ENCODE data around the gene GRPEL1. TPM values are rescaled to one million over a fixed set of nuclear protein-coding genes. Genes with fewer than 3 reads are reported as not detected.

Gene GRPEL1
- total and polyA plus RNA-seq, 2 of the 13 experiments (the other 11 are each of a cell fraction or from before 2014, with no cell fraction given): 32.3 to 141 TPM

DNA sequence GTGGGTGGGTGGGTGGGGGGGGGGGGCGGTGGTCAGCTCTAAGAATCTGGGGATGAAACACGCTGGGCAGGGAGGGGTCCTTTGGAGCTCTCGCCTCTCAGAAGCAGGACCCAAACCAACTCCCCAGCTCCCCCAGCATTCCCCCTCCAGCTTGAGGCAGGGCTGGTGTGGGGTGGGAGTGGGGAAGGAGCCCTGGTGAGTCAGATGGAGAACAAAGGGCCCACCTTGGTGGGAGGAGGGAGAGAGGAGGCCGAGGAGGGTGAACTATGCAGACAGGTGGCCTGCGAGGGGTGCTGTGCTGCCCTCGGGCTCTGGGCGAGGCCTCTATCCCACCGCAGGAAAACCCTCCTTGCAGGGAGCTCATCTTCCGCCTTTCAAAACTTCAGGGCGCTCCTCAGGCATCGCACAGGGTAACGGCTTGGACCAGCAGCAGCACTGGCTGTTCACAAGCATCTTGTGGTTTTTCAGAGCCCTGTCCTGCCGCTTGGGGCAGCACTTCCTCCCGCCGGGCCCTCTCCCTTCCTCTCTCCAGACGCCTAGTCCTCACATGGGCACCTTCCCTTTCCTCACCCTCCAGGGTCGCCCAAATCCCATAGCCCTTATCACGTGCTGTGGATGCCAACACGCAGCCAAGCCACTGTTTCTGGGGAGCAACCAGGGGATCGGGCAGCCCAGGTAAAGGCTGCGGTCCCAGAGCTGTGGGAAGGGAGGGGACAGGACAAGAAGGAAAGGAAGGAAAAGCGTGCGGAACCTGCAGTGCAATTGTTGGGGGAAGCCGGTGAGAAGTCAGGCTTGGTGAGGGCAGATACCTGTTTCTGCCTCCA is 34.0 kb upstream of the GRPEL1 start (continued):
- TF ChIP-seq, protein P1, sequence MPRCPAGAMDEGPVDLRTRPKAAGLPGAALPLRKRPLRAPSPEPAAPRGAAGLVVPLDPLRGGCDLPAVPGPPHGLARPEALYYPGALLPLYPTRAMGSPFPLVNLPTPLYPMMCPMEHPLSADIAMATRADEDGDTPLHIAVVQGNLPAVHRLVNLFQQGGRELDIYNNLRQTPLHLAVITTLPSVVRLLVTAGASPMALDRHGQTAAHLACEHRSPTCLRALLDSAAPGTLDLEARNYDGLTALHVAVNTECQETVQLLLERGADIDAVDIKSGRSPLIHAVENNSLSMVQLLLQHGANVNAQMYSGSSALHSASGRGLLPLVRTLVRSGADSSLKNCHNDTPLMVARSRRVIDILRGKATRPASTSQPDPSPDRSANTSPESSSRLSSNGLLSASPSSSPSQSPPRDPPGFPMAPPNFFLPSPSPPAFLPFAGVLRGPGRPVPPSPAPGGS (CRISPR knock-in tag; IDR thresholded peaks at IDR 0.05): peak; percentile 73; the same call in 1 of the 2 replicates
- TF ChIP-seq PCBP1 (IDR thresholded peaks at IDR 0.05; ENCODE audit: borderline replicate concordance, low read depth, low read length): peak; percentile 58; the same call in 1 of the 2 replicates
- peak; percentile 68; the same call in 1 of the 2 replicates for TF ChIP-seq ZNF292 (CRISPR knock-in tag; IDR thresholded peaks at IDR 0.05; ENCODE audit: borderline replicate concordance, low read depth)
- no peak for TF ChIP-seq KDM6A (CRISPR knock-in tag; IDR thresholded peaks at IDR 0.05; ENCODE audit: low read depth)
- peak; percentile 73; the same call in 1 of the 2 replicates for TF ChIP-seq ZC3H13 (CRISPR knock-in tag; IDR thresholded peaks at IDR 0.05)
- peak; percentile 16; the same call in 1 of the 2 replicates for TF ChIP-seq MTA1 (CRISPR knock-in tag; IDR thresholded peaks at IDR 0.05; ENCODE audit: borderline replicate concordance)
- TF ChIP-seq ZNF296 (CRISPR knock-in tag; conservative IDR thresholded peaks at IDR 0.05): no peak

DNA sequence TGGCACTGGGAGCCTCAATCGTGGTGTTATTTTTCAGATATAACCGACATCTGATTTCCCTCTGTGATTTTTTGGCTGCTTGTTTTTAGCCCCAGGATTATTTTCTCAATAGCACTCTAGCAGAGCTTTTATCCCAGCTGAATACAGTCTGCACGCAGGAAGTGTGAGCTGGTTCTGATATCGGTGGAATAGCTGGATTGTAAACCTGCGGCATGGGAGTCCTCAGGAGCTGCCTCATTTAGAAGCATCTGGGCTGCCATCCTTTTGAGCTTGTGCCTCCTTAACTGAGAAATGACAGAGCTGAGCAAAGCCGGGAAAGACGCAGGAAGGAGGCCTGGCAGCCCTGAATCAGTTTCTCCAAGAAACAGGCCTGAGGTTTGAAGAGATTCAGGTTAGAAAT is 28.4 kb upstream of the GRPEL1 start:
- Histone ChIP-seq H3K27ac (ENCODE audit: extremely low read length, insufficient read depth, low read length) (no peak overlapping the region), H2AFZ (ENCODE audit: low read length) (no peak overlapping the region), H3K4me1 (ENCODE audit: insufficient read depth, low read length) (no peaks in the 10 kb centered on the region), H3K27me3 (ENCODE audit: control insufficient read depth in 1 of 2, insufficient read depth in 2 of 2, low read length in 2 of 2) (peaks cover 2 to 39% of the 10 kb centered on the region in 2 experiments; a peak in 3 of 5 replicates), H3K36me3 (replicated peaks in 1 of 2; ENCODE audit: control insufficient read depth in 1 of 2, insufficient read depth in 2 of 2, low read length in 2 of 2) (no peaks in the 10 kb centered on the region), H3K4me2 (ENCODE audit: low read depth, low read length) (no peak overlapping the region), H3K9ac (ENCODE audit: insufficient read depth, low read depth, low read length) (no peak overlapping the region), H3K79me2 (ENCODE audit: insufficient read depth, low read length) (no peaks in the 10 kb centered on the region), H4K20me1 (ENCODE audit: insufficient read depth, low read length) (no peaks in the 10 kb centered on the region), H3K9me3 (ENCODE audit: low read length) (no peaks in the 10 kb centered on the region), H3K4me3 (replicated peaks in 1 of 3; ENCODE audit: insufficient read depth in 1 of 3, low read depth in 2 of 3, low read length in 3 of 3) (no peak overlapping the region)
- DNase-seq (ENCODE audit: low spot score) (no peak), FAIRE-seq (no peak), ATAC-seq (no peak)
- intact Hi-C loops (cut with micrococcal nuclease; ENCODE audit: unreplicated experiment): no loop called here
- WGBS (ENCODE audit: low lambda C conversion rate): 47% methylated on average over 7 of the region's 7 CpGs
- in situ Hi-C loops (cut with HindIII; ENCODE audit: extremely low pct_ligation_motif_present, low pct_unique_long_range_greater_than_20kb): no loop called here
- TF ChIP-seq SAFB2 (CRISPR knock-in tag; IDR thresholded peaks at IDR 0.05; ENCODE audit: borderline replicate concordance, low read depth) (no peak), SIN3B (IDR thresholded peaks at IDR 0.05; ENCODE audit: low read length) (no peak), ZNF724P (CRISPR knock-in tag; IDR thresholded peaks at IDR 0.05; ENCODE audit: borderline replicate concordance) (no peak)
- CTCF ChIA-PET (ENCODE audit: low intra/inter-chr PET ratio, low total read pairs): no interaction called here
- POLR2A ChIA-PET: no interaction called here
- BruUV-seq (replicated peaks): no TSS peak

All from HepG2 (cell line).